NCI-H2227 (cell line): Measurements from ENCODE around the gene ROR1.
A peak's percentile ranks its signal among the peaks of the same experiment; 100 is the strongest.
"Not testable (repeated sequence)": the region's sequence is repeated elsewhere in the genome, so short reads cannot be mapped to it uniquely, and the experiment has no call there.

Experiments
- DNase-seq: peaks from one replicate; lab custom pipeline; 2025; ENCODE audit not compliant: unreplicated experiment; lab: John Stamatoyannopoulos, UW

Gene ROR1

GRCh38 chr1:63819795-63820194 lies 46.0 kb downstream of the ROR1 start:
- DNase-seq, result no peak

GRCh38 chr1:63821091-63822005 lies 47.5 kb downstream of the ROR1 start:
- DNase-seq, result no peak

GRCh38 chr1:63822540-63822939 lies 48.7 kb downstream of the ROR1 start:
- DNase-seq, result no peak

GRCh38 chr1:63824451-63824850 lies 50.6 kb downstream of the ROR1 start:
- DNase-seq, result no peak

- DNase-seq, result no peak
Measured at GRCh38 chr1:63825111-63825510, 51.3 kb downstream of the ROR1 start.

GRCh38 chr1:63826246-63826861 lies 52.5 kb downstream of the ROR1 start:
- not testable (repeated sequence) for DNase-seq

- no peak for DNase-seq
Measured at GRCh38 chr1:63827411-63828321, 53.8 kb downstream of the ROR1 start.

- DNase-seq, result no peak
Measured at GRCh38 chr1:63828322-63829044, 54.7 kb downstream of the ROR1 start.

- no peak for DNase-seq
Measured at GRCh38 chr1:63829349-63830327, 55.8 kb downstream of the ROR1 start.

- no peak for DNase-seq
Measured at GRCh38 chr1:63831409-63831808, 57.6 kb downstream of the ROR1 start.

- no peak for DNase-seq
Measured at GRCh38 chr1:63833363-63834119, 59.7 kb downstream of the ROR1 start.

GRCh38 chr1:63835128-63835527 lies 61.3 kb downstream of the ROR1 start:
- no peak for DNase-seq

- DNase-seq, result no peak
Measured at GRCh38 chr1:63836374-63836773, 62.6 kb downstream of the ROR1 start.

GRCh38 chr1:63836830-63837229 lies 63.0 kb downstream of the ROR1 start:
- peak; percentile 28 for DNase-seq

- DNase-seq, result no peak
Measured at GRCh38 chr1:63843010-63843409, 69.2 kb downstream of the ROR1 start.

- no peak for DNase-seq
Measured at GRCh38 chr1:63843884-63844283, 70.1 kb downstream of the ROR1 start.

GRCh38 chr1:63845346-63845745 lies 71.5 kb downstream of the ROR1 start:
- no peak for DNase-seq

GRCh38 chr1:63847308-63847910 lies 73.6 kb downstream of the ROR1 start:
- no peak for DNase-seq
